HFF-Myc (cell line): ENCODE results near the gene PYCARD.

Experiments used
- DNase-seq: peaks from one replicate; pipeline ENCODE4 v3.0.0-alpha.2; 2011; ENCODE audit warnings: low read depth; ENCODE audit errors: extremely low read depth
- H3K4me3 ChIP-seq: replicated peaks from 2 replicates; pipeline ENCODE4 v1.5.1; 2011; ENCODE audit warnings: low read depth, mild to moderate bottlenecking, control low read depth, low read length
- TF ChIP-seq, protein P1 (sequence below): IDR thresholded peaks from 2 replicates; pipeline ENCODE4 v1.5.1; 2012; ENCODE audit warnings: mild to moderate bottlenecking, low read depth, low read length, control low read depth; ENCODE audit errors: missing control alignments

PYCARD gene

DNA sequence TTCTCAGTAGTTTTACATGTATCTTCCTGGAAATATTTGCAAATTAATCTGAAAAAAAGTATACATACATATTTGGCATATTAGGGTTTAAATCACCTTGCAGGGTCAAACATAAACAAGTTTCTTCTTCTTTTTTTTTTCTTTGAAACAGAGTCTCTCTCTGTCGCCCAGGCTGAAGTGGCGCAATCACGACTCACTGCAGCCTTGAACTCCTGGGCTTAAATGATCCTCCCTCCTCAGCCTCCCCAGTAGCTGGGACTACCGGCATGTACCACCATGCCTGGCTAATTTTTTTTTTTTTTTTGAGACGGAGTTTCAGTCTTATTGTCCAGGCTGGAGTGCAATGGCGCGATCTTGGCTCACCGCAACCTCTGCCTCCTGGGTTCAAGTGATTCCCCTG is 35.2 kb downstream of the PYCARD start:
- no peak overlapping the region for H3K4me3 ChIP-seq
- TF ChIP-seq, protein P1, sequence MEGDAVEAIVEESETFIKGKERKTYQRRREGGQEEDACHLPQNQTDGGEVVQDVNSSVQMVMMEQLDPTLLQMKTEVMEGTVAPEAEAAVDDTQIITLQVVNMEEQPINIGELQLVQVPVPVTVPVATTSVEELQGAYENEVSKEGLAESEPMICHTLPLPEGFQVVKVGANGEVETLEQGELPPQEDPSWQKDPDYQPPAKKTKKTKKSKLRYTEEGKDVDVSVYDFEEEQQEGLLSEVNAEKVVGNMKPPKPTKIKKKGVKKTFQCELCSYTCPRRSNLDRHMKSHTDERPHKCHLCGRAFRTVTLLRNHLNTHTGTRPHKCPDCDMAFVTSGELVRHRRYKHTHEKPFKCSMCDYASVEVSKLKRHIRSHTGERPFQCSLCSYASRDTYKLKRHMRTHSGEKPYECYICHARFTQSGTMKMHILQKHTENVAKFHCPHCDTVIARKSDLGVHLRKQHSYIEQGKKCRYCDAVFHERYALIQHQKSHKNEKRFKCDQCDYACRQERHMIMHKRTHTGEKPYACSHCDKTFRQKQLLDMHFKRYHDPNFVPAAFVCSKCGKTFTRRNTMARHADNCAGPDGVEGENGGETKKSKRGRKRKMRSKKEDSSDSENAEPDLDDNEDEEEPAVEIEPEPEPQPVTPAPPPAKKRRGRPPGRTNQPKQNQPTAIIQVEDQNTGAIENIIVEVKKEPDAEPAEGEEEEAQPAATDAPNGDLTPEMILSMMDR, result no peak
- no peak for DNase-seq

DNA sequence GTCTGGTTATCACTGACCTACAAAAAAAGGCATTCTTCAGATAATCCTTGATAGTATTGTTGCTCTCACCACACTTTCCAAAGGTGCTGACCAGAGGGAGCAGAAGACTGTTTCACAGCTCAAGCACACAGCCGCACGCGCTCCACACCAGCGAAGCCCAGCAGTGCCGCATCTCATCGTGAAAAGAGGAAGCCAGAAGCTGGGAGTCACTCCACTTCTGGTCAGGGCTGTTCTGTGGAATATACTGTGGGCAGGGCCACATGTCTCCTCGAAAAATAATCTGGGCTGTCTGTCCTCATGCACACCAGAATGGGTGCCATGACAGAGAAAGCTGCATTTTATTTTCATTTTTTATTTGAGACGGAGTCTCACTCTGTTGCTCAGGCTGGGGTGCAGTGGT is 45.4 kb downstream of the PYCARD start:
- DNase-seq, result no peak

More for the DNA sequence above, 45.4 kb downstream of the PYCARD start:
- TF ChIP-seq, protein P1, result no peak
- no peak overlapping the region for H3K4me3 ChIP-seq
